WTC11 (cell line): ENCODE measurements around the gene WDR62. TPM values are rescaled to one million over a fixed set of nuclear protein-coding genes. Genes with fewer than 3 reads are reported as not detected.

Source experiments
- ATAC-seq: fragments of 200-7000 bp; cut with Tn5 transposase; 2 replicates; pipeline ENCODE4 v1.10.0; 2021; ENCODE audit warnings: mild to moderate bottlenecking, moderate library complexity
- CTCF ChIA-PET: fragments of 300-600 bp; sonication (Branson Sonifier 250); formaldehyde crosslinking; loops from one replicate; lab custom pipeline; 2021; ENCODE audit warnings: antibody characterized with exemption; lab: Charles Lee
- POLR2A ChIA-PET: fragments of 350-600 bp; sonication (Branson Sonifier 250); formaldehyde crosslinking; loops from one replicate; lab custom pipeline; 2021; ENCODE audit warnings: antibody characterized with exemption; lab: Charles Lee
- DNase-seq: peaks from one replicate; pipeline ENCODE4 v3.0.0; 2021; ENCODE audit warnings: low spot score
- H3K27ac Mint-ChIP-seq: 2 replicates; pipeline ENCODE4 v1.8.0; 2021; ENCODE audit warnings: mixed read lengths
- H3K27me3 Mint-ChIP-seq: 2 replicates; pipeline ENCODE4 v1.8.0; 2021; ENCODE audit warnings: low read depth, mild to moderate bottlenecking, moderate library complexity, mixed read lengths
- H3K36me3 Mint-ChIP-seq: 2 replicates; pipeline ENCODE4 v1.8.0; 2021; ENCODE audit warnings: mixed read lengths
- H3K4me1 Mint-ChIP-seq: 2 replicates; pipeline ENCODE4 v1.8.0; 2022; ENCODE audit warnings: mixed read lengths
- H3K4me3 Mint-ChIP-seq: 2 replicates; pipeline ENCODE4 v1.8.0; 2021; ENCODE audit warnings: mild to moderate bottlenecking, moderate library complexity, mixed read lengths
- H3K9me3 Mint-ChIP-seq: 2 replicates; pipeline ENCODE4 v1.8.0; 2021; ENCODE audit warnings: mixed read lengths
- ATF1 ChIP-seq: sonication (generic); formaldehyde crosslinking; IDR thresholded peaks from 2 replicates; pipeline ENCODE4 v1.8.1; 2023; ENCODE audit warnings: mild to moderate bottlenecking, moderate library complexity, missing genetic modification reagents
- ESRRA ChIP-seq: sonication (generic); formaldehyde crosslinking; IDR thresholded peaks from 2 replicates; pipeline ENCODE4 v1.8.1; 2022; ENCODE audit warnings: mild to moderate bottlenecking, missing genetic modification reagents, borderline replicate concordance
- FOXK1 ChIP-seq: sonication (generic); formaldehyde crosslinking; IDR thresholded peaks from 2 replicates; pipeline ENCODE4 v1.8.0; 2022; ENCODE audit warnings: mild to moderate bottlenecking, moderate library complexity, missing genetic modification reagents
- GRHL2 ChIP-seq: fragments of 250-450 bp; sonication (Bioruptor Pico); IDR thresholded peaks from 2 replicates; pipeline ENCODE4 v1.8.0; 2022; ENCODE audit warnings: mild to moderate bottlenecking, moderate library complexity; ENCODE audit not compliant: insufficient replicate concordance, severe bottlenecking
- IRF2 ChIP-seq: sonication (generic); formaldehyde crosslinking; IDR thresholded peaks from 2 replicates; pipeline ENCODE4 v1.8.0; 2022; ENCODE audit warnings: low read depth, missing genetic modification reagents, borderline replicate concordance
- JAZF1 ChIP-seq: fragments of 250-450 bp; sonication (Bioruptor Pico); IDR thresholded peaks from 2 replicates; pipeline ENCODE4 v1.9.0; 2021; ENCODE audit warnings: moderate library complexity, mild to moderate bottlenecking, inconsistent platforms
- KAT7 ChIP-seq: sonication (generic); formaldehyde crosslinking; IDR thresholded peaks from 2 replicates; pipeline ENCODE4 v1.8.1; 2023; ENCODE audit warnings: missing genetic modification reagents, mild to moderate bottlenecking, borderline replicate concordance
- NR3C1 ChIP-seq: sonication (generic); formaldehyde crosslinking; conservative IDR thresholded peaks from 2 replicates; pipeline ENCODE4 v1.8.1; 2023; ENCODE audit warnings: low read depth, mild to moderate bottlenecking, missing genetic modification reagents
- TCF7 ChIP-seq: sonication (generic); formaldehyde crosslinking; IDR thresholded peaks from 2 replicates; pipeline ENCODE4 v1.8.0; 2022; ENCODE audit warnings: mild to moderate bottlenecking, low read depth, missing genetic modification reagents, moderate library complexity
- ZNF219 ChIP-seq: sonication (generic); formaldehyde crosslinking; IDR thresholded peaks from 2 replicates; pipeline ENCODE4 v1.8.0; 2023; ENCODE audit warnings: missing genetic modification reagents, mild to moderate bottlenecking, borderline replicate concordance
- ZNF232 ChIP-seq: sonication (generic); formaldehyde crosslinking; IDR thresholded peaks from 2 replicates; pipeline ENCODE4 v1.8.0; 2022; ENCODE audit warnings: mild to moderate bottlenecking, missing genetic modification reagents
- ZNF263 ChIP-seq: sonication (generic); formaldehyde crosslinking; IDR thresholded peaks from 2 replicates; pipeline ENCODE4 v1.8.1; 2022; ENCODE audit warnings: low read depth, mild to moderate bottlenecking, moderate library complexity, missing genetic modification reagents
- total RNA-seq: library from RNA; stranded (reverse); gene quantifications from 3 replicates; pipeline ENCODE4 v1.2.3, GENCODE V29; 2021
- TF ChIP-seq, protein P1 (sequence below): sonication (generic); formaldehyde crosslinking; IDR thresholded peaks from 2 replicates; pipeline ENCODE4 v1.8.1; 2022; ENCODE audit warnings: low read depth, missing genetic modification reagents, borderline replicate concordance
- TF ChIP-seq, protein P2 (sequence below): fragments of 200-600 bp; IDR thresholded peaks from 2 replicates; pipeline ENCODE4 v1.8.0; 2022; ENCODE audit warnings: antibody characterized with exemption
- TF ChIP-seq, protein P3 (sequence below): sonication (generic); formaldehyde crosslinking; IDR thresholded peaks from 2 replicates; pipeline ENCODE4 v1.8.1; 2023; ENCODE audit warnings: mild to moderate bottlenecking, missing genetic modification reagents, moderate library complexity
- TF ChIP-seq, protein P4 (sequence below): fragments of 250-450 bp; sonication (Bioruptor Pico); IDR thresholded peaks from 2 replicates; pipeline ENCODE4 v1.9.0; 2021; ENCODE audit warnings: mild to moderate bottlenecking
- TF ChIP-seq, protein P5 (sequence below): sonication (generic); formaldehyde crosslinking; IDR thresholded peaks from 2 replicates; pipeline ENCODE4 v1.8.1; 2023; ENCODE audit warnings: mild to moderate bottlenecking, missing genetic modification reagents
- TF ChIP-seq, protein P6 (sequence below): sonication (generic); formaldehyde crosslinking; conservative IDR thresholded peaks from 2 replicates; pipeline ENCODE4 v1.8.1; 2023; ENCODE audit warnings: mild to moderate bottlenecking, low read depth, missing genetic modification reagents, moderate library complexity

Gene WDR62
- total RNA-seq, 1 experiment from 2014 or later, result 40.0 TPM

DNA sequence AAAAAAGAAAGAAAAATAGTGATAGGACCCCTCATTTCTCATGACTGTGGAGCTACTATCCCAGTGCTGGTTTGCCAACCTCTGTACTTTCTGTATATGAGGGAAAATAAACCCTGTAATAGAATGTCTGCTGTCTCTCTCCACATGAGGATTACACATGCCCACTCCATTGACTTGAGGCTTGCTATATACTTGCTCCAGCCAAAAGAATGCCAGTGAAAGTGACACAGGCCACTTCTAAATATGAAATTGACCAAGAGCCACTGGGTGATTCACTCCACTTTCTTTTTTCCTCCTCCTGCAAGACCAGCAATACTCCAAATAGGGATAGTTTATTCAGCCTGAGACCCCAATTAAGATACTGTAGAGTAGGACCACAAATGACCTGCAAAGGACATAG, 6.9 kb upstream of the WDR62 start:
- ChIA-PET CTCF (interaction anchor here (0.6 kb wide), 1 partner anchor 28 kb away, joined by 3 read pairs; no protein-coding TSS in a partner anchor), POLR2A (interaction anchor here (0.7 kb wide), 1 partner anchor 1728 kb away, joined by 4 read pairs; no protein-coding TSS in a partner anchor)
- H3K27me3 Mint-ChIP-seq, result no peaks in the 10 kb centered on the region
- no peak for ATAC-seq
- no peak overlapping the region for H3K27ac Mint-ChIP-seq
- no peaks in the 10 kb centered on the region for H3K36me3 Mint-ChIP-seq
- H3K9me3 Mint-ChIP-seq, result no peaks in the 10 kb centered on the region
- no peak for DNase-seq
- peaks cover 13% of the 10 kb centered on the region for H3K4me1 Mint-ChIP-seq
- no peak overlapping the region for H3K4me3 Mint-ChIP-seq
- TF ChIP-seq IRF2 (CRISPR knock-in tag) (no peak), FOXK1 (CRISPR knock-in tag) (no peak), JAZF1 (CRISPR knock-in tag) (no peak), KAT7 (no peak), NR3C1 (CRISPR knock-in tag) (no peak), ZNF219 (CRISPR knock-in tag) (no peak), TCF7 (CRISPR knock-in tag) (no peak), ATF1 (no peak), ZNF263 (CRISPR knock-in tag) (no peak), ZNF232 (no peak), ESRRA (CRISPR knock-in tag) (no peak), GRHL2 (CRISPR knock-in tag) (no peak)
- TF ChIP-seq, protein P1, sequence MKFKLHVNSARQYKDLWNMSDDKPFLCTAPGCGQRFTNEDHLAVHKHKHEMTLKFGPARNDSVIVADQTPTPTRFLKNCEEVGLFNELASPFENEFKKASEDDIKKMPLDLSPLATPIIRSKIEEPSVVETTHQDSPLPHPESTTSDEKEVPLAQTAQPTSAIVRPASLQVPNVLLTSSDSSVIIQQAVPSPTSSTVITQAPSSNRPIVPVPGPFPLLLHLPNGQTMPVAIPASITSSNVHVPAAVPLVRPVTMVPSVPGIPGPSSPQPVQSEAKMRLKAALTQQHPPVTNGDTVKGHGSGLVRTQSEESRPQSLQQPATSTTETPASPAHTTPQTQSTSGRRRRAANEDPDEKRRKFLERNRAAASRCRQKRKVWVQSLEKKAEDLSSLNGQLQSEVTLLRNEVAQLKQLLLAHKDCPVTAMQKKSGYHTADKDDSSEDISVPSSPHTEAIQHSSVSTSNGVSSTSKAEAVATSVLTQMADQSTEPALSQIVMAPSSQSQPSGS (CRISPR knock-in tag), result no peak
- TF ChIP-seq, protein P2, sequence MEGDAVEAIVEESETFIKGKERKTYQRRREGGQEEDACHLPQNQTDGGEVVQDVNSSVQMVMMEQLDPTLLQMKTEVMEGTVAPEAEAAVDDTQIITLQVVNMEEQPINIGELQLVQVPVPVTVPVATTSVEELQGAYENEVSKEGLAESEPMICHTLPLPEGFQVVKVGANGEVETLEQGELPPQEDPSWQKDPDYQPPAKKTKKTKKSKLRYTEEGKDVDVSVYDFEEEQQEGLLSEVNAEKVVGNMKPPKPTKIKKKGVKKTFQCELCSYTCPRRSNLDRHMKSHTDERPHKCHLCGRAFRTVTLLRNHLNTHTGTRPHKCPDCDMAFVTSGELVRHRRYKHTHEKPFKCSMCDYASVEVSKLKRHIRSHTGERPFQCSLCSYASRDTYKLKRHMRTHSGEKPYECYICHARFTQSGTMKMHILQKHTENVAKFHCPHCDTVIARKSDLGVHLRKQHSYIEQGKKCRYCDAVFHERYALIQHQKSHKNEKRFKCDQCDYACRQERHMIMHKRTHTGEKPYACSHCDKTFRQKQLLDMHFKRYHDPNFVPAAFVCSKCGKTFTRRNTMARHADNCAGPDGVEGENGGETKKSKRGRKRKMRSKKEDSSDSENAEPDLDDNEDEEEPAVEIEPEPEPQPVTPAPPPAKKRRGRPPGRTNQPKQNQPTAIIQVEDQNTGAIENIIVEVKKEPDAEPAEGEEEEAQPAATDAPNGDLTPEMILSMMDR, result no peak
- TF ChIP-seq, protein P3, sequence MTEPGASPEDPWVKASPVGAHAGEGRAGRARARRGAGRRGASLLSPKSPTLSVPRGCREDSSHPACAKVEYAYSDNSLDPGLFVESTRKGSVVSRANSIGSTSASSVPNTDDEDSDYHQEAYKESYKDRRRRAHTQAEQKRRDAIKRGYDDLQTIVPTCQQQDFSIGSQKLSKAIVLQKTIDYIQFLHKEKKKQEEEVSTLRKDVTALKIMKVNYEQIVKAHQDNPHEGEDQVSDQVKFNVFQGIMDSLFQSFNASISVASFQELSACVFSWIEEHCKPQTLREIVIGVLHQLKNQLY (CRISPR knock-in tag), result no peak
- TF ChIP-seq, protein P4, sequence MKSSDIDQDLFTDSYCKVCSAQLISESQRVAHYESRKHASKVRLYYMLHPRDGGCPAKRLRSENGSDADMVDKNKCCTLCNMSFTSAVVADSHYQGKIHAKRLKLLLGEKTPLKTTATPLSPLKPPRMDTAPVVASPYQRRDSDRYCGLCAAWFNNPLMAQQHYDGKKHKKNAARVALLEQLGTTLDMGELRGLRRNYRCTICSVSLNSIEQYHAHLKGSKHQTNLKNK (CRISPR knock-in tag), result no peak
- TF ChIP-seq, protein P5, sequence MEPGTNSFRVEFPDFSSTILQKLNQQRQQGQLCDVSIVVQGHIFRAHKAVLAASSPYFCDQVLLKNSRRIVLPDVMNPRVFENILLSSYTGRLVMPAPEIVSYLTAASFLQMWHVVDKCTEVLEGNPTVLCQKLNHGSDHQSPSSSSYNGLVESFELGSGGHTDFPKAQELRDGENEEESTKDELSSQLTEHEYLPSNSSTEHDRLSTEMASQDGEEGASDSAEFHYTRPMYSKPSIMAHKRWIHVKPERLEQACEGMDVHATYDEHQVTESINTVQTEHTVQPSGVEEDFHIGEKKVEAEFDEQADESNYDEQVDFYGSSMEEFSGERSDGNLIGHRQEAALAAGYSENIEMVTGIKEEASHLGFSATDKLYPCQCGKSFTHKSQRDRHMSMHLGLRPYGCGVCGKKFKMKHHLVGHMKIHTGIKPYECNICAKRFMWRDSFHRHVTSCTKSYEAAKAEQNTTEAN (CRISPR knock-in tag), result no peak
- TF ChIP-seq, protein P6, sequence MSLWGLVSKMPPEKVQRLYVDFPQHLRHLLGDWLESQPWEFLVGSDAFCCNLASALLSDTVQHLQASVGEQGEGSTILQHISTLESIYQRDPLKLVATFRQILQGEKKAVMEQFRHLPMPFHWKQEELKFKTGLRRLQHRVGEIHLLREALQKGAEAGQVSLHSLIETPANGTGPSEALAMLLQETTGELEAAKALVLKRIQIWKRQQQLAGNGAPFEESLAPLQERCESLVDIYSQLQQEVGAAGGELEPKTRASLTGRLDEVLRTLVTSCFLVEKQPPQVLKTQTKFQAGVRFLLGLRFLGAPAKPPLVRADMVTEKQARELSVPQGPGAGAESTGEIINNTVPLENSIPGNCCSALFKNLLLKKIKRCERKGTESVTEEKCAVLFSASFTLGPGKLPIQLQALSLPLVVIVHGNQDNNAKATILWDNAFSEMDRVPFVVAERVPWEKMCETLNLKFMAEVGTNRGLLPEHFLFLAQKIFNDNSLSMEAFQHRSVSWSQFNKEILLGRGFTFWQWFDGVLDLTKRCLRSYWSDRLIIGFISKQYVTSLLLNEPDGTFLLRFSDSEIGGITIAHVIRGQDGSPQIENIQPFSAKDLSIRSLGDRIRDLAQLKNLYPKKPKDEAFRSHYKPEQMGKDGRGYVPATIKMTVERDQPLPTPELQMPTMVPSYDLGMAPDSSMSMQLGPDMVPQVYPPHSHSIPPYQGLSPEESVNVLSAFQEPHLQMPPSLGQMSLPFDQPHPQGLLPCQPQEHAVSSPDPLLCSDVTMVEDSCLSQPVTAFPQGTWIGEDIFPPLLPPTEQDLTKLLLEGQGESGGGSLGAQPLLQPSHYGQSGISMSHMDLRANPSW (CRISPR knock-in tag), result no peak
- TF ChIP-seq, all 79 proteins: peak for 0
